Suprapubic skin (tissue), 4 donors: ENCODE measurements around the gene CTNNA1. TPM values are rescaled to one million over a fixed set of nuclear protein-coding genes. Genes with fewer than 3 reads are reported as not detected.

Source experiments
- DNase-seq, 2 donors: peaks; one replicate each; pipeline ENCODE4 v3.0.0-alpha.2; 2019; ENCODE audit warnings: low spot score in 2 of 2
- H3K27ac ChIP-seq: fragments of 200-600 bp; sonication (generic); one replicate; pipeline ENCODE4 v1.5.1; 2019
- H3K27me3 ChIP-seq: fragments of 200-600 bp; sonication (generic); one replicate; pipeline ENCODE4 v1.5.1; 2019
- H3K36me3 ChIP-seq: fragments of 200-600 bp; sonication (generic); one replicate; pipeline ENCODE4 v1.5.1; 2019
- H3K4me1 ChIP-seq: fragments of 200-600 bp; sonication (generic); one replicate; pipeline ENCODE4 v1.5.1; 2019
- H3K4me3 ChIP-seq: fragments of 200-600 bp; sonication (generic); one replicate; pipeline ENCODE4 v1.5.1; 2019; ENCODE audit warnings: mild to moderate bottlenecking
- H3K9me3 ChIP-seq: fragments of 200-600 bp; sonication (generic); one replicate; pipeline ENCODE4 v1.5.1; 2019
- CTCF ChIP-seq, 2 donors: fragments of 200-600 bp in 1 of 2; fragments of 450-650 bp in 1 of 2; sonication (generic) in 1 of 2; IDR thresholded peaks; one replicate each; pipeline ENCODE4 v1.5.1; 2016 to 2019; ENCODE audit warnings: antibody characterized with exemption in 2 of 2, mild to moderate bottlenecking in 1 of 2, moderate library complexity in 1 of 2
- EP300 ChIP-seq: sonication (generic); formaldehyde crosslinking; IDR thresholded peaks from one replicate; pipeline ENCODE4 v1.6.1; 2017; ENCODE audit warnings: antibody characterized with exemption
- POLR2A ChIP-seq, 2 donors: fragments of 450-650 bp; IDR thresholded peaks; one replicate each; pipeline ENCODE4 v1.6.1; 2017; ENCODE audit warnings: antibody characterized with exemption in 2 of 2, mild to moderate bottlenecking in 2 of 2, moderate library complexity in 2 of 2
- POLR2AphosphoS5 ChIP-seq, 3 donors: sonication (generic); formaldehyde crosslinking; IDR thresholded peaks; one replicate each; pipeline ENCODE4 v1.6.1; 2017; ENCODE audit warnings: antibody characterized with exemption in 3 of 3
- WGBS: methylation state at CpG from one replicate; pipeline ENCODE4 v1.1.5; 2018; 5-methylcytosine and 5-hydroxymethylcytosine counted together
- total RNA-seq, 4 donors: library from RNA; depleted of rRNA; stranded (reverse); fragments of >200 nt; gene quantifications; one replicate each; pipeline ENCODE4 v1.1.0, GENCODE V29; 2016

Gene CTNNA1
- total RNA-seq, 4 donors from 2014 or later: 260 to 332 (median 279) TPM

GRCh38 chr5:138911441-138911840 is 158.2 kb downstream of the CTNNA1 start:
- DNase-seq: no peak
- Histone ChIP-seq H3K4me3 (no peak overlapping the region), H3K27ac (no peak overlapping the region), H3K9me3 (no peaks in the 10 kb centered on the region), H3K27me3 (no peaks in the 10 kb centered on the region), H3K4me1 (no peaks in the 10 kb centered on the region), H3K36me3 (peaks cover 24% of the 10 kb centered on the region)
- TF ChIP-seq POLR2AphosphoS5 (IDR thresholded peaks at IDR 0.05): no peak
- TF ChIP-seq POLR2A (IDR thresholded peaks at IDR 0.05): no peak
- no peak for TF ChIP-seq CTCF (IDR thresholded peaks at IDR 0.05)
- no peak for TF ChIP-seq EP300

GRCh38 chr5:138912093-138912492 is 158.9 kb downstream of the CTNNA1 start:
- Histone ChIP-seq H3K4me1 (no peaks in the 10 kb centered on the region), H3K27me3 (no peaks in the 10 kb centered on the region), H3K4me3 (no peak overlapping the region), H3K27ac (no peak overlapping the region), H3K9me3 (no peaks in the 10 kb centered on the region), H3K36me3 (peaks cover 25% of the 10 kb centered on the region)
- no peak for DNase-seq
- 88% methylated on average over 4 of the region's 4 CpGs for WGBS
- no peak for TF ChIP-seq EP300
- TF ChIP-seq POLR2A (IDR thresholded peaks at IDR 0.05): no peak
- no peak for TF ChIP-seq CTCF (IDR thresholded peaks at IDR 0.05)
- no peak for TF ChIP-seq POLR2AphosphoS5 (IDR thresholded peaks at IDR 0.05)

GRCh38 chr5:138913773-138914172 is 160.5 kb downstream of the CTNNA1 start:
- no peaks in the 10 kb centered on the region for H3K4me1 ChIP-seq
- 97% methylated on average over 3 of the region's 3 CpGs for WGBS
- no peak for DNase-seq
- no peaks in the 10 kb centered on the region for H3K27me3 ChIP-seq
- H3K4me3 ChIP-seq: no peak overlapping the region
- peaks cover 27% of the 10 kb centered on the region for H3K36me3 ChIP-seq
- H3K9me3 ChIP-seq: no peaks in the 10 kb centered on the region
- H3K27ac ChIP-seq: no peak overlapping the region
- no peak for TF ChIP-seq CTCF (IDR thresholded peaks at IDR 0.05)
- no peak for TF ChIP-seq EP300
- no peak for TF ChIP-seq POLR2A (IDR thresholded peaks at IDR 0.05)
- TF ChIP-seq POLR2AphosphoS5 (IDR thresholded peaks at IDR 0.05): no peak

GRCh38 chr5:138914338-138914737 is 161.1 kb downstream of the CTNNA1 start:
- peaks cover 28% of the 10 kb centered on the region for H3K36me3 ChIP-seq
- no peak for DNase-seq
- TF ChIP-seq POLR2A (IDR thresholded peaks at IDR 0.05) (no peak), POLR2AphosphoS5 (IDR thresholded peaks at IDR 0.05) (no peak), CTCF (IDR thresholded peaks at IDR 0.05) (no peak), EP300 (no peak)
- 88% methylated on average over 3 of the region's 3 CpGs for WGBS
- no peaks in the 10 kb centered on the region for H3K27me3 ChIP-seq
- H3K4me1 ChIP-seq: no peaks in the 10 kb centered on the region
- no peak overlapping the region for H3K4me3 ChIP-seq
- no peak overlapping the region for H3K27ac ChIP-seq
- no peaks in the 10 kb centered on the region for H3K9me3 ChIP-seq

GRCh38 chr5:138918686-138919085 is 165.5 kb downstream of the CTNNA1 start:
- Histone ChIP-seq H3K36me3 (peaks cover 31% of the 10 kb centered on the region), H3K27ac (no peak overlapping the region), H3K9me3 (no peaks in the 10 kb centered on the region), H3K27me3 (no peaks in the 10 kb centered on the region), H3K4me3 (no peak overlapping the region), H3K4me1 (no peaks in the 10 kb centered on the region)
- no peak for DNase-seq
- TF ChIP-seq EP300: no peak
- TF ChIP-seq POLR2AphosphoS5 (IDR thresholded peaks at IDR 0.05): no peak
- no peak for TF ChIP-seq POLR2A (IDR thresholded peaks at IDR 0.05)
- TF ChIP-seq CTCF (IDR thresholded peaks at IDR 0.05): no peak
- WGBS: 81% methylated on average over 4 of the region's 4 CpGs
